ENCODE measurements around the gene HEATR5A. TPM values are rescaled to one million over a fixed set of nuclear protein-coding genes. Genes with fewer than 3 reads are reported as not detected.

HEATR5A gene
- total and polyA plus RNA-seq, 10 of the 15 experiments (the other 5 are each of a cell fraction or from before 2014, with no cell fraction given), result 5.1 to 37.1 (median 13.8) TPM

DNA sequence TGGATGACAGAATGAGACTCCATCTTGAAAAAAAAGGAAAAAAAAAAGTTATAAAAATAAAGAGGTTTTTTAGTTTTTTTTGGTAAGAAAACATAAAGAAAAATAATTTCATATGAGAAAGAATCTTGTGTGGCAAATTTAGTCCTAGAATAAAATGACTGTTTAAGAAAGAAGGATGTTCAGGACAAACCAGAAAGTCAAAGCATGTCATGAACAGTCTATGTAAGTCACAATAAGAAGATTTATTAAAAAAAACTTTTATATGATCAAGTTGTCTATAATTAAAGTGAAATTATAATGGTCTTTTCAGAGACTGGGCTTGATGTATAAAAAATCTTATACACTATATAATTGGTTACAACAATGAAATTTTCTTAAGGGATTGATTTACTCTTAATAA lies 144.6 kb downstream of the HEATR5A start:
- TF ChIP-seq, protein P1, sequence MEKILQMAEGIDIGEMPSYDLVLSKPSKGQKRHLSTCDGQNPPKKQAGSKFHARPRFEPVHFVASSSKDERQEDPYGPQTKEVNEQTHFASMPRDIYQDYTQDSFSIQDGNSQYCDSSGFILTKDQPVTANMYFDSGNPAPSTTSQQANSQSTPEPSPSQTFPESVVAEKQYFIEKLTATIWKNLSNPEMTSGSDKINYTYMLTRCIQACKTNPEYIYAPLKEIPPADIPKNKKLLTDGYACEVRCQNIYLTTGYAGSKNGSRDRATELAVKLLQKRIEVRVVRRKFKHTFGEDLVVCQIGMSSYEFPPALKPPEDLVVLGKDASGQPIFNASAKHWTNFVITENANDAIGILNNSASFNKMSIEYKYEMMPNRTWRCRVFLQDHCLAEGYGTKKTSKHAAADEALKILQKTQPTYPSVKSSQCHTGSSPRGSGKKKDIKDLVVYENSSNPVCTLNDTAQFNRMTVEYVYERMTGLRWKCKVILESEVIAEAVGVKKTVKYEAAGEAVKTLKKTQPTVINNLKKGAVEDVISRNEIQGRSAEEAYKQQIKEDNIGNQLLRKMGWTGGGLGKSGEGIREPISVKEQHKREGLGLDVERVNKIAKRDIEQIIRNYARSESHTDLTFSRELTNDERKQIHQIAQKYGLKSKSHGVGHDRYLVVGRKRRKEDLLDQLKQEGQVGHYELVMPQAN (conservative IDR thresholded peaks at IDR 0.05), result no peak
- TF ChIP-seq RB1 (IDR thresholded peaks at IDR 0.05; ENCODE audit: borderline replicate concordance) (no peak), JUND (IDR thresholded peaks at IDR 0.05; ENCODE audit: low read depth, low read length) (no peak)
- ChIA-PET CTCF (no interaction called here), POLR2A (interaction anchor here (0.6 kb wide), 1 partner anchor 647 kb away, joined by 4 read pairs; no protein-coding TSS in a partner anchor), RAD21 (ENCODE audit: unreplicated experiment) (no interaction called here), SMC1A (ENCODE audit: uncharacterized antibody, unreplicated experiment) (no interaction called here)
- Histone ChIP-seq H3K4me2 (ENCODE audit: control insufficient read depth, insufficient read depth) (no peak overlapping the region), H3K27ac (ENCODE audit: control insufficient read depth, insufficient read depth) (no peak overlapping the region), H4K20me1 (ENCODE audit: control insufficient read depth, insufficient read depth) (no peaks in the 10 kb centered on the region), H3K9ac (ENCODE audit: control insufficient read depth, insufficient read depth, low read length) (no peak overlapping the region), H3K9me3 (replicated peaks; ENCODE audit: control insufficient read depth, insufficient read depth, low read length) (no peaks in the 10 kb centered on the region; the same call in 2 of the 3 replicates), H3K36me3 (ENCODE audit: control insufficient read depth in 2 of 2, insufficient read depth in 2 of 2, low read length in 1 of 2) (no peaks in the 10 kb centered on the region), H3K4me1 (ENCODE audit: control insufficient read depth, insufficient read depth, low read length) (peaks cover 6% of the 10 kb centered on the region; the same call in 1 of the 2 replicates), H3K4me3 (no peak overlapping the region), H2AFZ (ENCODE audit: control insufficient read depth, low read depth, low read length) (no peak overlapping the region), H3K27me3 (replicated peaks in 1 of 2; ENCODE audit: control insufficient read depth in 2 of 2, insufficient read depth in 2 of 2, low read length in 1 of 2) (no peaks in the 10 kb centered on the region), H3K79me2 (ENCODE audit: control insufficient read depth, insufficient read depth, low read length) (no peaks in the 10 kb centered on the region)
- no TSS peak for BruUV-seq (replicated peaks)
- FAIRE-seq (no peak), DNase-seq (ENCODE audit: low read depth, low spot score) (no peak), ATAC-seq (no peak)
- in situ Hi-C loops (cut with MboI), result no loop called here
- intact Hi-C loops (cut with micrococcal nuclease; ENCODE audit: unreplicated experiment), result no loop called here

DNA sequence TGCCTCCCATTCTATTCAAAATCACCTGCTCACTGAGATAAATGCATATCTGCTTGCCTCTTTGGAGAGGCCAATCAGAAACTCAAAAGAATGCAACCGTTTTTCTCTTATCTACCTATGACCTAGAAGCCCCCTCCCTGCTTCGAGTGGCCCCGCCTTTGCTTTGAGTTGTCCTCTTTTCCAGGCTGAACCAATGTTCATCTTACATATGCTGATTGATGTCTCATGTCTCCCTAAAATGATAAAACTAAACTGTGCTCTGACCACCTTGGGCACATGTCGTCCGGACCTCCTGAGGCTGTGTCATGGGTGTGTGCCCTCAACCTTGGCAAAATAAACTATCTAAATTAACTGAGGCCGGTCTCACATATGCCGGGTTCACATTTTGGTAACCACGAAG lies 148.7 kb downstream of the HEATR5A start:
- no TSS peak for BruUV-seq (replicated peaks)
- H3K27me3 ChIP-seq (replicated peaks in 1 of 2; ENCODE audit: control insufficient read depth in 2 of 2, insufficient read depth in 2 of 2, low read length in 1 of 2), result no peaks in the 10 kb centered on the region
- 92% methylated on average over 8 of the region's 8 CpGs for WGBS (ENCODE audit: insufficient coverage, insufficient replicate concordance, low lambda C conversion rate, missing lambda C conversion rate)
- H2AFZ ChIP-seq (ENCODE audit: control insufficient read depth, low read depth, low read length), result no peak overlapping the region
- intact Hi-C loops (cut with micrococcal nuclease; ENCODE audit: unreplicated experiment) (no loop called here), in situ Hi-C loops (cut with MboI) (no loop called here)
- no peak overlapping the region for H3K27ac ChIP-seq (ENCODE audit: control insufficient read depth, insufficient read depth)
- RAD21 ChIA-PET (ENCODE audit: unreplicated experiment), result no interaction called here
- H3K4me1 ChIP-seq (ENCODE audit: control insufficient read depth, insufficient read depth, low read length), result peaks cover 6% of the 10 kb centered on the region; the same call in 1 of the 2 replicates
- H3K36me3 ChIP-seq (ENCODE audit: control insufficient read depth in 2 of 2, insufficient read depth in 2 of 2, low read length in 1 of 2), result no peaks in the 10 kb centered on the region
- SMC1A ChIA-PET (ENCODE audit: uncharacterized antibody, unreplicated experiment), result interaction anchor here (0.6 to 1.4 kb wide), 2 partner anchors 9 to 43 kb away, joined by 3 to 7 read pairs; no protein-coding TSS in a partner anchor
- FAIRE-seq, result no peak
- H3K79me2 ChIP-seq (ENCODE audit: control insufficient read depth, insufficient read depth, low read length), result no peaks in the 10 kb centered on the region
- no peak overlapping the region for H3K4me2 ChIP-seq (ENCODE audit: control insufficient read depth, insufficient read depth)
- CTCF ChIA-PET, result interaction anchor here (0.6 to 1.2 kb wide), 4 partner anchors 9 to 983 kb away, joined by 3 to 4 read pairs (median 4); no protein-coding TSS in a partner anchor
- ATAC-seq, result no peak
- H4K20me1 ChIP-seq (ENCODE audit: control insufficient read depth, insufficient read depth), result no peaks in the 10 kb centered on the region
- H3K9ac ChIP-seq (ENCODE audit: control insufficient read depth, insufficient read depth, low read length), result no peak overlapping the region
- POLR2A ChIA-PET, result interaction anchor here (1.4 kb wide), 1 partner anchor 10 kb away, joined by 5 read pairs; no protein-coding TSS in a partner anchor
- H3K4me3 ChIP-seq, result no peak overlapping the region
- H3K9me3 ChIP-seq (replicated peaks; ENCODE audit: control insufficient read depth, insufficient read depth, low read length), result peaks cover 2% of the 10 kb centered on the region; the same call in 1 of the 3 replicates
- TF ChIP-seq RELA (IDR thresholded peaks at IDR 0.05; ENCODE audit: borderline replicate concordance, partially characterized antibody) (no peak), CBX5 (IDR thresholded peaks at IDR 0.05; ENCODE audit: low read depth) (no peak), SIX5 (IDR thresholded peaks at IDR 0.05; ENCODE audit: low read depth, low read length, severe bottlenecking) (no peak), KDM1A (IDR thresholded peaks at IDR 0.05; ENCODE audit: borderline replicate concordance) (no peak), CHD4 (IDR thresholded peaks at IDR 0.05) (no peak), ESRRA (IDR thresholded peaks at IDR 0.05; ENCODE audit: low read length) (no peak)
- DNase-seq (ENCODE audit: low read depth, low spot score), result no peak
